Stimulated activated memory B cell treated with anti-CD40 and anti-IgM and Interleukin-4, amounts not matched to agents 10 μg/mL and 1 μg/mL and 100 μg/mL, for 72 hours (primary cell): ENCODE results near the gene FFAR2.
"Not testable (repeated sequence)": the region's sequence is repeated elsewhere in the genome, so short reads cannot be mapped to it uniquely, and the experiment has no call there.

ENCODE experiments used
- ATAC-seq: fragments of 150-1000 bp; cut with Tn5 transposase; 2 replicates; pipeline ENCODE4 v1.10.0; 2021
- H3K27ac Mint-ChIP-seq: one replicate; pipeline ENCODE4 v1.8.0; 2022; ENCODE audit warnings: mild to moderate bottlenecking, mixed read lengths
- H3K27me3 Mint-ChIP-seq: one replicate; pipeline ENCODE4 v1.8.0; 2022; ENCODE audit warnings: mixed read lengths
- H3K36me3 Mint-ChIP-seq: one replicate; pipeline ENCODE4 v1.8.0; 2022; ENCODE audit warnings: mixed read lengths
- H3K4me1 Mint-ChIP-seq: one replicate; pipeline ENCODE4 v1.8.0; 2022; ENCODE audit warnings: mixed read lengths
- H3K4me3 Mint-ChIP-seq: one replicate; pipeline ENCODE4 v1.8.0; 2022; ENCODE audit warnings: mild to moderate bottlenecking, moderate library complexity, mixed read lengths
- H3K9me3 Mint-ChIP-seq: one replicate; pipeline ENCODE4 v1.8.0; 2022; ENCODE audit warnings: mixed read lengths

FFAR2 gene

DNA sequence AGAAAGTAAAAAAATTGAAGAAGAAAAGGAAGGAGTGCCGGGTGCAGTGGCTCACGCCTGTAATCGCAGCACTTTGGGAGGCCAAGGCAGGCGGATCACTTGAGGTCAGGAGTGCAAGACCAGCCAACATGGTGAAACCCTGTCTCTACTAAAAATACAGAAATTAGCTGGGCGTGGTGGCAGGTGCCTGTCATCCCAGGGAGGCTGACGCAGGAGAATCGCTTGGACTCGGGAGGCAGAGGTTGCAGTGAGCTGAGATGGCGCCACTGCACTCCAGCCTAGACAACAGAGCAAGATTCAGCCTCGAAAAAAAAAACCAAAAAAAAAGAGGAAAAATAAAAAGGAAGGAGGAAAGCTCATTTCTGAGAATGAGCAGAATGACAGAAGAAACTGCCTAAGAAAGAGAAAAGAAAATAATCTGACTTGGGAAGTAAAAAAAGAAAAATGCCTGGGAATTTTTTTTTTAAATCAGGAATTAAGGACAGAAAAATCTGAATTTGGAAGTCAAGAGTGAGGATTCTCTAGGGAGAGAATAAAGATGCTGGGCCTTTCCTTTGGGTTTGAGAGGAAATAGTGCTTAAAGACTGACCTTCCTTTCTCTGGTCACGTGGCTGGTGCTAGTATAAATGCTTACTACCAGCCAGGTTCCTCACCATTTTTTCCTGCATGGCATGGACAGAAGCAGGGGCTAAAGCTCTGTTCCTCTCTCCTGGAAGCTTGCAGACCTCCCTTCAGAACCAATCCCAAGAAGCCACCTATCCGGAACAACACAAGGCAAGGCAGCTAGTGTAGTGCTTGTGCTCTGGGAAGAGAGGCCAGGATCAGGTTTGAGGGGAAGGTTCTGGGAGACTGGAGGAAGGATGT, at the start of gene FFAR2:
FFAR2 (plus strand) TSS at position 652 of the 864 bp plus-strand sequence. CDS start 1,458 bp downstream, outside the sequence.
- Mint-ChIP-seq H3K27me3 (peaks cover 17% of the 10 kb centered on the region), H3K27ac (no peak within 1 kb of the TSS), H3K9me3 (no peaks in the 10 kb centered on the region), H3K4me3 (no peak within 1 kb of the TSS), H3K4me1 (peaks cover 59% of the 10 kb centered on the region), H3K36me3 (no peaks in the 10 kb centered on the region)
- no peak for ATAC-seq

DNA sequence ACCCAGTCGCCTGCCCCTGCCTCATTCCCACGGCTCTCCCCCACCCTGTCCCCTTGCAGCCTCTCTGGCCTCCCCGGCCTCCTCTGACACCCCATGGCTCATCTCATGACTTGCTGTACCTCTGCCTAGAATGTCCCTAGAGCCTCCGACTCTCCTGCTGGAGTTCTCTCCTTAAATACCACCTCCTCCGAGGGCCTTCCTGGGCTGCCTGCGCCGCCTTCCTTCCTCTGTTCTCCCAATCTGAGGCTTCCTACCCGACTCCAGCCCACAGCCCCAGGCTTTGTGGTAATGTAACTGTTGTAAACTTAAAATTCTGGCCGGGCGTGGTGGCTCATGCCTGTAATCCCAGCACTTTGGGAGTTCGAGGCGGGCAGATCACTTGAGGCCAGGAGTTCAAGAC, 49.5 kb upstream of the FFAR2 start:
- Mint-ChIP-seq H3K9me3 (no peaks in the 10 kb centered on the region), H3K27me3 (peaks cover 25% of the 10 kb centered on the region), H3K27ac (no peak overlapping the region), H3K4me1 (peaks cover 10% of the 10 kb centered on the region), H3K36me3 (no peaks in the 10 kb centered on the region), H3K4me3 (no peak overlapping the region)
- no peak for ATAC-seq

DNA sequence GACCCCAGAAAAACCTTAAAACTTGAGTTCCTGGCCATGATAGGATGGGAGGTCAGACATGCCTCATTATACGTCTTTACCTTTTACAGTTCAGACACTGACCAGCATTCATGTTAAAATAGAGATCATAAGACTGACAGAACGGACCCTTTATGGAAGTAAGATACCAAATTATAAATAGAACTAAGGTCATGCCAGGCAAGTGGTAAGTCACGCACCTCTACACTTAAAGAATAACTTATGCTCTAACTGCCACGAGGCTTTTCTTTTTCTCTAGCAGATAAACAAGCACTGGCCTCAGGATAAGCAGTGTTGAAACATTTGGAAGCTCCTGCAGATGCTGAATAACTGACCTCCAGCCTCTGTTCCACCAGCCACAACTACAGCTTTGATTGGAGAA, 48.8 kb upstream of the FFAR2 start:
- Mint-ChIP-seq H3K9me3 (no peaks in the 10 kb centered on the region), H3K36me3 (no peaks in the 10 kb centered on the region), H3K4me3 (no peak overlapping the region), H3K27ac (no peak overlapping the region), H3K4me1 (peaks cover 10% of the 10 kb centered on the region), H3K27me3 (peaks cover 25% of the 10 kb centered on the region)
- no peak for ATAC-seq

DNA sequence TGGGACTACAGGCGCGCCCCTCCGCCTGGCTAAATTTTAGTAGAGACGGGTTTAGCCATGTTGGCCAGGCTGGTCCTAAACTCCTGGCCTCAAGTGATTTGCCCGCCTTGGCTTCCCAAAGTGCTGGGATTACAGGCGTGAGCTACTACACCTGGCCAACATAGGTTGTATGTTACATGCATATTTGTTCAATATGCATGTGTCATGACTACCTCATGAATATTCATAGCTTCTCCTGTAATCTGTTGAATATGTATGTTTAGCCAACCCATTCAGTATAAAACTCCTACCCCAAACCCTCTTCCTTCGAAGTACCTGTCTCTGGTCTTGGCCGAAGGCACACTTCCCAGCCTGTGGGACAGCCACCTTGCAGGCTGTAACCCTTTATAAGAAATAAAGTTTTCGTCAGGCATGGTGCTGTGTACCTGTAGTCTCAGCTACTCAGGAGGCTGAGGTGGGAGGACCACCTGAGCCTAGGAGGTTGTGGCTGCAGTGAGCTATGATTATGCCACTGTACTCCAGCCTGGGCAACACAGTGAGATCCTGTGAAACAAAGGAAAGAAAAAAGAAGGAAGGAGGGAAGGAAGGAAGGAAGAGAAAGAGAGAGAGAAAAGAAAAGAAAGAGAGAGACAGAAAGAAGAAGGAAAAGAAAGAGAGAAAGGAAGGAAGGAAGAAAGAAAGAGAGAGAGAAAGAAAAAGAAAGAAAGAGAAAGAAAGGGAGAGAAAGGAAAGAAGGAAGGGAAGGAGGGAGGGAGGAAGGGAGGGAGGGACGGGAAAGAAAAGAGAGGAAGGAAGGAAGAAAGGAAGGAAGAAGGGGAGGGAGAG, 47.9 kb upstream of the FFAR2 start:
- H3K36me3 Mint-ChIP-seq: no peaks in the 10 kb centered on the region
- no peaks in the 10 kb centered on the region for H3K9me3 Mint-ChIP-seq
- H3K4me1 Mint-ChIP-seq: peaks cover 10% of the 10 kb centered on the region
- H3K27me3 Mint-ChIP-seq: peaks cover 25% of the 10 kb centered on the region
- H3K4me3 Mint-ChIP-seq: no peak overlapping the region
- no peak for ATAC-seq
- H3K27ac Mint-ChIP-seq: no peak overlapping the region

GRCh38 chr19:35400773-35401100, 47.3 kb upstream of the FFAR2 start:
- H3K4me1 Mint-ChIP-seq: peaks cover 10% of the 10 kb centered on the region
- no peaks in the 10 kb centered on the region for H3K9me3 Mint-ChIP-seq
- no peaks in the 10 kb centered on the region for H3K36me3 Mint-ChIP-seq
- no peak overlapping the region for H3K4me3 Mint-ChIP-seq
- H3K27me3 Mint-ChIP-seq: peaks cover 30% of the 10 kb centered on the region
- no peak overlapping the region for H3K27ac Mint-ChIP-seq
- ATAC-seq: no peak

- H3K36me3 Mint-ChIP-seq, H3K27ac Mint-ChIP-seq, H3K9me3 Mint-ChIP-seq, H3K4me3 Mint-ChIP-seq, ATAC-seq: not testable (repeated sequence)
- peaks cover 35% of the 10 kb centered on the region for H3K27me3 Mint-ChIP-seq
- H3K4me1 Mint-ChIP-seq: peaks cover 10% of the 10 kb centered on the region
Measured at GRCh38 chr19:35401416-35401815, 46.6 kb upstream of the FFAR2 start.

GRCh38 chr19:35403116-35403760, 44.8 kb upstream of the FFAR2 start:
- ATAC-seq: no peak
- H3K9me3 Mint-ChIP-seq: no peaks in the 10 kb centered on the region
- peaks cover 14% of the 10 kb centered on the region for H3K4me1 Mint-ChIP-seq
- H3K27me3 Mint-ChIP-seq: peaks cover 35% of the 10 kb centered on the region
- H3K36me3 Mint-ChIP-seq: no peaks in the 10 kb centered on the region
- H3K27ac Mint-ChIP-seq: no peak overlapping the region
- no peak overlapping the region for H3K4me3 Mint-ChIP-seq

DNA sequence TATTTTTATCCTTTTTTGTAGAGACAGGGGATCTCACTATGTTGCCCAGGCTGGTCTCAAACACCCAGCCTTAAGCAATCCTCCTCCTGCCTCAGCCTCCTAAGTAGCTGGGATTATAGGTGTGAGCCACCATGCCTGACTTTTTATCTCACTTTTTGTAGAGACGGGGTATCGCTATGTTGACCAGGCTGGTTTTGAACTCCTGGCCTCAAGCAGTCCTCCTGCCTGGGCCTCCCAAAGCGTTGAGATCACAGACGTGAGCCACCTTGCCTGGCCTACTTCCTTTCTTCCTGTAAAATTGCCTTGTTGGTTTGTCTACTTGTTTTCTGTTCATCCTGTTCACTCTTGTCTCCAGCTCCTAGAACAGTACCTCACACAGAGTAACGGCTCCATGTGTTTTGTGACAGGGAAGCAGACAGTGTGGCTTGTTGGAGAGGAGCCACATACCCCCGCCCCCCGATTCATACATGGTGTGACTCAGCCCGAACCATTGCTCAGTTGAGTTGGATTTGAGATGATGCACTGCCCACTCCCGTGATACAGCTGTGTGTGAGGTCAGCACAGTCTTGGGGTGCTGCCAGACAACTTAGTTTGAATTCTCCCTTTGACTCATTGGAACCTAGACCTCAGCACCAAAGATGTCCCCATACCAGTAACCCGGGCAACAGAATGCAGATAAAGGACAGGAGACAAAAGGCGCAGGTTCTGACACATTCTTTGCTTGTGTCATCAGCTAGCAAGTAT, 43.0 kb upstream of the FFAR2 start:
- peaks cover 26% of the 10 kb centered on the region for H3K27me3 Mint-ChIP-seq
- no peaks in the 10 kb centered on the region for H3K36me3 Mint-ChIP-seq
- no peaks in the 10 kb centered on the region for H3K9me3 Mint-ChIP-seq
- peak; percentile 74 for ATAC-seq
- no peak overlapping the region for H3K4me3 Mint-ChIP-seq
- H3K27ac Mint-ChIP-seq: no peak overlapping the region
- H3K4me1 Mint-ChIP-seq: peaks cover 22% of the 10 kb centered on the region

- Mint-ChIP-seq H3K27me3 (peaks cover 10% of the 10 kb centered on the region), H3K9me3 (no peaks in the 10 kb centered on the region), H3K36me3 (no peaks in the 10 kb centered on the region), H3K4me3 (no peak overlapping the region), H3K4me1 (peaks cover 12% of the 10 kb centered on the region), H3K27ac (no peak overlapping the region)
- no peak for ATAC-seq
Measured at GRCh38 chr19:35407619-35408018, 40.4 kb upstream of the FFAR2 start.

GRCh38 chr19:35408284-35409171, 39.5 kb upstream of the FFAR2 start:
- Mint-ChIP-seq H3K4me3 (no peak overlapping the region), H3K9me3 (no peaks in the 10 kb centered on the region), H3K27me3 (peaks cover 10% of the 10 kb centered on the region), H3K36me3 (no peaks in the 10 kb centered on the region), H3K4me1 (peaks cover 12% of the 10 kb centered on the region), H3K27ac (peak overlapping the region; percentile 14)
- ATAC-seq: peak; percentile 92

DNA sequence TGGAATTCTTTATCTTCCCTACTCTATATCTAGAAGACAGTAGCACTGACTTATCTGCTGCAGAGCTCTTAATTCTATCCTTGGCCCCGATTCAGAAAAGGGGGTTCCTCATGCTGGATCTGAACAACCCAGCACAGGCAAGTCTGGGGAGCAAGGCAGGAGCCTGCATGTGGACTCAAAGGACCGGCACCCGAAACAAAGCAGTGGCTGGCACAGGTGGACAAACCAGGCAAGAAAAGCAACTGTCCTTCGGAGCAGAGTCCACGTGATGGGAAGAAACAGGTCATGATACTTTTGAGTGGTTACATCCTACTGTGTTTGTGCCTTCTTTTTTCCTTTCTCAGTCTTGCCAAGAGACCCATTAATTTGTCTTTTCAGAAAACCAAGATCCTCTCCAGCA, 38.9 kb upstream of the FFAR2 start:
- ATAC-seq: no peak
- Mint-ChIP-seq H3K4me3 (no peak overlapping the region), H3K27ac (no peak overlapping the region), H3K9me3 (no peaks in the 10 kb centered on the region), H3K4me1 (peaks cover 12% of the 10 kb centered on the region), H3K36me3 (no peaks in the 10 kb centered on the region), H3K27me3 (peaks cover 10% of the 10 kb centered on the region)

DNA sequence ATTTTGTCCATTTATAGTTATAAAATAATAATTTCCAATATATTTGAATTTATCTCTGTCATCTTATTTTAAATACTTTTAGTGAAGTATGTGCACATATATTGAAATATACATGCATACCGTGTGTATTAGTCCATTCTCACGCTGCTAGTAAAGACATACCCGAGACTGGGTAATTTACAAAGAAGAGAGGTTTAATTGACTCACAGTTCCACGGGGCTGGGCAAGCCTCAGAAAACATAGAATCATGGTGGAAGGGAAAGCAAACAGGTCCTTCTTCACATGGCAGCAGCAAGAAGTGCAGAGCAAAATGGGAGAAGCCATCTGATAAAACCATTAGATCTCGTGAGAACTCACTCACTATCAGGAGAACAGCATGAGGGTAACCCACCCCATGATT, 37.6 kb upstream of the FFAR2 start:
- H3K36me3 Mint-ChIP-seq: no peaks in the 10 kb centered on the region
- no peak overlapping the region for H3K4me3 Mint-ChIP-seq
- ATAC-seq: no peak
- no peaks in the 10 kb centered on the region for H3K9me3 Mint-ChIP-seq
- H3K4me1 Mint-ChIP-seq: peaks cover 12% of the 10 kb centered on the region
- H3K27ac Mint-ChIP-seq: no peak overlapping the region
- peaks cover 11% of the 10 kb centered on the region for H3K27me3 Mint-ChIP-seq

- H3K27ac Mint-ChIP-seq: no peak overlapping the region
- no peaks in the 10 kb centered on the region for H3K9me3 Mint-ChIP-seq
- ATAC-seq: no peak
- no peak overlapping the region for H3K4me3 Mint-ChIP-seq
- H3K4me1 Mint-ChIP-seq: peaks cover 9% of the 10 kb centered on the region
- H3K36me3 Mint-ChIP-seq: no peaks in the 10 kb centered on the region
- peaks cover 33% of the 10 kb centered on the region for H3K27me3 Mint-ChIP-seq
Measured at GRCh38 chr19:35414442-35414841, 33.6 kb upstream of the FFAR2 start.

DNA sequence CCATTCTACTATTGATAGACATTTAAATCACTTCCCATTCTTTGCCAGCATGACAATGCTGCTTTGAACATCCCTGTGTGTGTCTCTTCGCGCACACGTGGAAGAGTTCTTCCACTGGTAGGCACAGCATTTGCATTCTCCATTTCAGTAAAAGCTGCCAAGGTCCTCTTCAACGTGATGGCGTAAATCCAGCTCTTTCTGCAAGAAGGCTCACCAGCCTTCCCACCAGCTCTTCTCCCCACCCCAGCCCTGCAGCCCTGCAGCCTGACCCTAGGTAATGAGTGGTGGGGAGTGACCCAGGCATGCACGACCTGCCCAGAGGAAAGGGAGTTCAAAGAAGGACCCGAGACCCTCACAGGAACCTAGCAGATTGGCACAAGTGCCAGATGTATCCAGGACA, 31.7 kb upstream of the FFAR2 start:
- H3K4me3 Mint-ChIP-seq: no peak overlapping the region
- H3K27me3 Mint-ChIP-seq: peaks cover 33% of the 10 kb centered on the region
- no peak overlapping the region for H3K27ac Mint-ChIP-seq
- no peaks in the 10 kb centered on the region for H3K36me3 Mint-ChIP-seq
- H3K9me3 Mint-ChIP-seq: no peaks in the 10 kb centered on the region
- no peak for ATAC-seq
- H3K4me1 Mint-ChIP-seq: peaks cover 15% of the 10 kb centered on the region
